ENCODE measurements around the gene GNRH2.

GRCh38 chr20:3082306-3082951 is 39.0 kb downstream of the GNRH2 start:
- no peak for TF ChIP-seq CTCF (conservative IDR thresholded peaks at IDR 0.05)
- no peak for TF ChIP-seq ZFX (IDR thresholded peaks at IDR 0.05)

All from C4-2B (cell line).